ENCODE results near the gene COA7.
"Not testable (repeated sequence)": the region's sequence is repeated elsewhere in the genome, so short reads cannot be mapped to it uniquely, and the experiment has no call there.

The COA7 gene

GRCh38 chr1:52697795-52698674 lies at the start of gene COA7:
Gene COA7, minus strand, starts transcription at chr1:52698347. Its CDS starts 21 bp downstream, at chr1:52698326.
- peak; percentile 71 for DNase-seq

GRCh38 chr1:52747450-52747849 lies 49.3 kb upstream of the COA7 start:
- no peak for DNase-seq

GRCh38 chr1:52746189-52746588 lies 48.0 kb upstream of the COA7 start:
- DNase-seq, result no peak

- no peak for DNase-seq
Measured at GRCh38 chr1:52741259-52741658, 43.1 kb upstream of the COA7 start.

- no peak for DNase-seq
Measured at GRCh38 chr1:52739699-52740467, 41.7 kb upstream of the COA7 start.

- no peak for DNase-seq
Measured at GRCh38 chr1:52738893-52739292, 40.7 kb upstream of the COA7 start.

GRCh38 chr1:52738148-52738547 lies 40.0 kb upstream of the COA7 start:
- no peak for DNase-seq

- DNase-seq, result not testable (repeated sequence)
Measured at GRCh38 chr1:52735371-52735770, 37.2 kb upstream of the COA7 start.

GRCh38 chr1:52733368-52733767 lies 35.2 kb upstream of the COA7 start:
- DNase-seq, result no peak

- DNase-seq, result peak; percentile 23
Measured at GRCh38 chr1:52727956-52728656, 30.0 kb upstream of the COA7 start.

GRCh38 chr1:52727114-52727586 lies 29.0 kb upstream of the COA7 start:
- no peak for DNase-seq

GRCh38 chr1:52726265-52727113 lies 28.3 kb upstream of the COA7 start, which contains the start of gene ZYG11B:
Gene ZYG11B, plus strand, starts transcription at chr1:52726453. Its CDS starts 201 bp downstream, at chr1:52726654.
- peak; percentile 77 for DNase-seq

- DNase-seq, result no peak
Measured at GRCh38 chr1:52725903-52726264, 27.7 kb upstream of the COA7 start.

GRCh38 chr1:52723260-52723659 lies 25.1 kb upstream of the COA7 start:
- no peak for DNase-seq

GRCh38 chr1:52715296-52715695 lies 17.1 kb upstream of the COA7 start:
- not testable (repeated sequence) for DNase-seq

GRCh38 chr1:52713590-52713989 lies 15.4 kb upstream of the COA7 start:
- no peak for DNase-seq

- no peak for DNase-seq
Measured at GRCh38 chr1:52709016-52709415, 10.9 kb upstream of the COA7 start.

GRCh38 chr1:52707927-52708655 lies 9.9 kb upstream of the COA7 start:
- peak; percentile 94 for DNase-seq

- DNase-seq, result no peak
Measured at GRCh38 chr1:52706941-52707926, 9.1 kb upstream of the COA7 start.

GRCh38 chr1:52706136-52706670 lies 8.1 kb upstream of the COA7 start:
- DNase-seq, result no peak

All from kidney glomerular epithelial cell (primary cell).